Measurements from ENCODE around the gene BPGM.

BPGM gene

GRCh38 chr7:134720091-134720935 is 73.7 kb downstream of the BPGM start:
- H3K4me3 Mint-ChIP-seq: no peak overlapping the region
- DNase-seq (ENCODE audit: low spot score in 2 of 2) (no peak), ATAC-seq (ENCODE audit: low read depth) (no peak)
- no peaks in the 10 kb centered on the region for H3K9me3 Mint-ChIP-seq
- H3K4me1 Mint-ChIP-seq: no peaks in the 10 kb centered on the region
- no peaks in the 10 kb centered on the region for H3K36me3 Mint-ChIP-seq
- H3K27ac Mint-ChIP-seq: no peak overlapping the region
- no peaks in the 10 kb centered on the region for H3K27me3 Mint-ChIP-seq

DNA sequence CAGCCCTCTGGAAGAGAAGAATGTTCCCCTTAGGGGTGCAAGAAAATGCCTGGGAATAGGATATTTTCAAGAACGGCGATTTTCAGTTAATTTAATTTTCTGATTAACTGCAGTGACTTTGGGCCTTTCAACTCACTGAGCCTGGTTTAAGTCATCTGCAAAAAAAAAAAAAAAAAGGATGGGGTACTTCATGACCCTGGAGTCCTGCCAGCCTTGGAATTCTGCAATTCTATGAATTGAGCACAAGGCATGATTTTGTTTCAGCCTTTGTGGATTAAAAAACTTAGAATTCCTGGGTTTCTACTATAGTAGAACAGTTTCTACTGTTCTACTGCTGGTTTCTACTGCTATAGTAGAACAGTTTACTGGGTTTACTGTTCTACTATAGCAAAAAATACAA is 74.5 kb downstream of the BPGM start:
- Mint-ChIP-seq H3K27ac (no peak overlapping the region), H3K4me3 (no peak overlapping the region), H3K36me3 (no peaks in the 10 kb centered on the region), H3K9me3 (peaks cover 1% of the 10 kb centered on the region), H3K4me1 (no peaks in the 10 kb centered on the region), H3K27me3 (no peaks in the 10 kb centered on the region)
- no peak for DNase-seq (ENCODE audit: low spot score in 2 of 2)
- ATAC-seq (ENCODE audit: low read depth): no peak

DNA sequence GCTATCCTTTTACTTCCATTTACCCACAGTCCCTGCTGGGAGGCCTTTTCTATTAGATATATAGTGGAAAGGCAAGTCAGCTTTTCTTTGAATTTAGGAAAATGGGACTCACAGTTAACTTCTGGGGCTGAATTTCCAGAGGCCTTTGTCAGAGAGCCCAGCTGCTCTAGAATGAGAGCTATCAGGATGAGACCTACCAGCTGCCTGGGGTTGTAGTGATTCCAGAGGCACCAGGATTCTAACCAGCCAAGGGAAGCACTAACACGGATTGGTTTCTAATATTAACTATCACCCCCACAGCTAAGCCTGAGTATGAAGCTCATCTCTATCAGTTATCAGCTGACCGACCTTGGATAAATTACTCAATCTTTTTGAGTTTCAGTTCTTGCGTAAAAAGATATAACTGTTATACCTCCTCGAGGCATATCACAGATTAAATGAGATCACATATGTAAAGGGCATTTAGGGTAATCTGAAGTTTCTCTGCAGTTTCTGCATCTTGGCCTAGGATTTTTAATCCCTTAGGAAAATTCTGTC is 76.2 kb downstream of the BPGM start:
- Mint-ChIP-seq H3K27ac (no peak overlapping the region), H3K4me3 (no peak overlapping the region), H3K9me3 (peaks cover 1% of the 10 kb centered on the region), H3K27me3 (no peaks in the 10 kb centered on the region), H3K36me3 (no peaks in the 10 kb centered on the region), H3K4me1 (no peaks in the 10 kb centered on the region)
- DNase-seq (ENCODE audit: low spot score in 2 of 2) (no peak), ATAC-seq (ENCODE audit: low read depth) (no peak)

DNA sequence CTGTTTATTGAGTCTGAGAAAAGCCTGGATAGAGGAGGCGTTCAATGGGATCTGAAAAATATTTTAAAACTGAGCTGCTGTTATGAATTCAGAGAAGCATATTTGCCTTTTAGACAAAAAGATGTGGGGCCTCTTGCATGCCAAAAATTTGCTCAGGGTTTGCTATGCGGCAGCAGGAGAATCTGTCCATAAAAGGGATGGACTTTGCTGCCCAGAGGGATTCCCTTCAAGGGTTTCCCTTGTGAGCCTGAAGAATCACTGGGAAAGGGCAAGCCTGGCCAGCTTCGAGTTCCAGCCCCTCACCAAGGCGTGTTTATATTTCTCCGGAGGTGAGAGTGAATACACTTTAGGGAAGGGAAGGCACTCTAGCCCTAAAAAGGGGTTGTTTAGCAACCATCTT is 77.2 kb downstream of the BPGM start:
- ATAC-seq (ENCODE audit: low read depth) (no peak), DNase-seq (ENCODE audit: low spot score in 2 of 2) (no peak)
- Mint-ChIP-seq H3K36me3 (no peaks in the 10 kb centered on the region), H3K9me3 (peaks cover 1% of the 10 kb centered on the region), H3K4me1 (no peaks in the 10 kb centered on the region), H3K4me3 (no peak overlapping the region), H3K27ac (no peak overlapping the region), H3K27me3 (no peaks in the 10 kb centered on the region)

- Mint-ChIP-seq H3K9me3 (peaks cover 1% of the 10 kb centered on the region), H3K27me3 (no peaks in the 10 kb centered on the region), H3K4me1 (no peaks in the 10 kb centered on the region), H3K4me3 (no peak overlapping the region), H3K27ac (no peak overlapping the region), H3K36me3 (no peaks in the 10 kb centered on the region)
- ATAC-seq (ENCODE audit: low read depth) (no peak), DNase-seq (ENCODE audit: low spot score in 2 of 2) (no peak)
Measured at GRCh38 chr7:134724606-134725005, 78.0 kb downstream of the BPGM start.

- H3K9me3 Mint-ChIP-seq: peaks cover 5% of the 10 kb centered on the region
- H3K4me3 Mint-ChIP-seq: no peak overlapping the region
- no peaks in the 10 kb centered on the region for H3K36me3 Mint-ChIP-seq
- peaks cover 4% of the 10 kb centered on the region for H3K27me3 Mint-ChIP-seq
- no peak overlapping the region for H3K27ac Mint-ChIP-seq
- no peaks in the 10 kb centered on the region for H3K4me1 Mint-ChIP-seq
- no peak for DNase-seq (ENCODE audit: low spot score in 2 of 2)
- no peak for ATAC-seq (ENCODE audit: low read depth)
Measured at GRCh38 chr7:134726581-134726980, 79.9 kb downstream of the BPGM start.

DNA sequence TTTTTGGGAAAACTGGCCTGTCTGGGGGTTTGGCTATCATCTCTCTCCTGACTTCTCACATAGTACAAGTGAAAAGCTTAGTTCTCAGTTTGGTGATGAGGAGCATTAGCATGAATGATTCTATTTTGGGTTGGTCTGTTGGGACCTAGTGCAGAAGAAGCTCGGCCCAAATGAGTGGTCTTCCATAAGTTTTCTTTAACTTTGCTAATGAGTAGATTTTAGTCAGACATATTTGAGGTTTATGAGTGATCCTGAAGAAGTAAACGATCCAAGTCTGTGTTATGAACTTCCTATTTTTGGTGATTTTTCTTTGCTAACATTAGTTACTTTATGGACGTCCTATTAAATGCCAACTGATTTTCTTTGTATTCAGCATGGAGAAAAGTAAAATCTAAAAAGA is 81.1 kb downstream of the BPGM start:
- Mint-ChIP-seq H3K36me3 (no peaks in the 10 kb centered on the region), H3K27me3 (peaks cover 4% of the 10 kb centered on the region), H3K4me1 (no peaks in the 10 kb centered on the region), H3K27ac (no peak overlapping the region), H3K9me3 (peaks cover 5% of the 10 kb centered on the region), H3K4me3 (no peak overlapping the region)
- ATAC-seq (ENCODE audit: low read depth): no peak
- no peak for DNase-seq (ENCODE audit: low spot score in 2 of 2)

Data from memory B cell (primary cell).